GM19463 (cell line): ENCODE data around the gene RPN2.

Experiments
- ATAC-seq: cut with Tn5 transposase; IDR thresholded peaks from one replicate; pipeline ENCODE4 v1.9.1; 2021; ENCODE audit warnings: mild to moderate bottlenecking, moderate library complexity; ENCODE audit not compliant: unreplicated experiment

Gene RPN2

GRCh38 chr20:37261714-37262113 lies 82.6 kb downstream of the RPN2 start, which contains the start of gene GHRH:
Gene GHRH, minus strand, starts transcription at chr20:37261814. Its CDS starts 4,925 bp downstream, at chr20:37256889.
- ATAC-seq, result no peak

- ATAC-seq, result no peak
Measured at GRCh38 chr20:37262505-37262904, 83.4 kb downstream of the RPN2 start.

GRCh38 chr20:37263686-37264085 lies 84.6 kb downstream of the RPN2 start:
- ATAC-seq, result no peak

- ATAC-seq, result no peak
Measured at GRCh38 chr20:37265152-37265551, 86.0 kb downstream of the RPN2 start.

- no peak for ATAC-seq
Measured at GRCh38 chr20:37266940-37267666, 88.0 kb downstream of the RPN2 start.

DNA sequence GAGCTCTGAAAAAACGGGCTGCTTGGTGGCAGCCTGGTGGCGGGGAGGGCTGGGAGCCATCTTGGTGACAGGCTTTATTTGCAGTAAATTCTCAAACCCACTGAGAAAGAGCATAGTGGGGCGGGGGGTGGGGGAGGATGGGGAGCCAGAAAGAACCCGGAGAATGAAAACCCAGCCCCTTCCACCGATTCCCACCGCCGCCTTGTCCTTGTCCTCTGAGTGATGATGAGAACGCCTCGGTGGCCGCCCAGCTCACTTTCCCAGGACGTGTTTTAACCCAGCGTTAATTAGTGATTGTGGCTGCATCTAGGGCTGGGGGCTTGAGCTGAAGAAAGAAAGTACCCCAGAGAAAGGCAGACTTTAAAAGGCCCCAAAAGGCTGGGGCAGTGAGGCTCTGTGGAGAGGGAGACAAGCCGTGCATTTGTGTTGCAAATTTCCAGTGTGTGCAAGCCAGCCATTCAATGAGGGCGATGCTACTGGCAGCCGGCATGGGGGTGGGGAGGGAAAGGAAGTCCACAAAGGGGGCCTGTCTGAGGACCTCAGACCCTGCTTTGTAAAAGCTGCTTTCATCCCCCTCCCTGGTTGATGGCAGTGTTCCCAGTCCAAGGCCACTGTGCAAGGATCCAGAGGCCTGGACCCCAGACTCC lies 88.7 kb downstream of the RPN2 start:
- no peak for ATAC-seq

- ATAC-seq, result peak; percentile 66
Measured at GRCh38 chr20:37270576-37271420, 91.7 kb downstream of the RPN2 start.

- no peak for ATAC-seq
Measured at GRCh38 chr20:37271421-37271768, 92.3 kb downstream of the RPN2 start.

DNA sequence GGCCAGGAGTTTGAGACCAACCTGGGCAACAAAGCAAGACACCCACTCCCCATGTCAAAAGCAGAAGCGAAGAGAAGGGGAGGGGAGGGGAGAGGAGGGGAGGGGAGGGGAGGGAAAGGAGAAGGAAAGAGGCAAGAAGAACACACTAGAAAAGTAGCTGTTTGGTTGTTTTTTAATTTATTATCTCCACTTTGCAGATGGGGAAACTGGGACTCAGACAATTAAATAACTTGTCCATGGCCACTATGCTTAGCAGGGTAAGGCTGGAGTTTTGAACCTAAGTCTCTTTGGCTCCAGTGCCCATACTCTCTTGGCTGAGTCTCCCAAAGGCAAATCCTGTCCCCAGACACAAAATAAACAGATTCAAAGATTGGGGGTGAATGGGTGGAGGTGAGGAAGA lies 94.9 kb downstream of the RPN2 start:
- ATAC-seq, result no peak

GRCh38 chr20:37274851-37275524 lies 95.9 kb downstream of the RPN2 start:
- no peak for ATAC-seq

- no peak for ATAC-seq
Measured at GRCh38 chr20:37276494-37277252, 97.5 kb downstream of the RPN2 start.

GRCh38 chr20:37277253-37277593 lies 98.1 kb downstream of the RPN2 start:
- no peak for ATAC-seq

DNA sequence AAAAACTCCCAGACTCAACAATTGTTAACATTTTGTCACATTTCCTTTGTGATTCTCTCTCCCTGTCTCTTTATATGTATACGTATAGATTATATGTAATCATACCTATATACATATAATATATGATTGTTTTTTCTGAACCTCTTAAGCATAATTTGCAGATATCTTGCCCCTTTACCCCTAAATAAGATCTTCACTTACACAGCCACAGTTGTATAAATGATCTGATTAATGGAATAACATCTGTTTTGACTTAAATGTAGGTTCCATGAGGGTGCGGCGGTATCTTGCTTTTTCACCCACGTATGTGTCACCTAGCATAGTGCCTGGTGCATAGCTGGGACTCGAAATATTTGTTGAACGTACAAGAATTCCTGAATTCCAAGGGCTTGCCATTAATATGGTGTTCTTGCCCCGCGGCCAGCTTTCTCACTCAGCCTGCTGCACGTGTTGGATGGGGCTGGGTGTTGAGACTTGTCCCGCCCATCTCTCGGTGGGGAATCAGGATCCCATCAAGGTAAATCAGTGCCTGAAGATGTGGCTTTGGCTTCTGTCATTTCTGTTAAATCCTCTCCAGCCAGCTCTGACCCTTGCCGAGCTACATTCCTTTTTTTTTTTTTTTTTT lies 99.9 kb downstream of the RPN2 start:
- no peak for ATAC-seq

- no peak for ATAC-seq
Measured at GRCh38 chr20:37279820-37280219, 100.7 kb downstream of the RPN2 start.

DNA sequence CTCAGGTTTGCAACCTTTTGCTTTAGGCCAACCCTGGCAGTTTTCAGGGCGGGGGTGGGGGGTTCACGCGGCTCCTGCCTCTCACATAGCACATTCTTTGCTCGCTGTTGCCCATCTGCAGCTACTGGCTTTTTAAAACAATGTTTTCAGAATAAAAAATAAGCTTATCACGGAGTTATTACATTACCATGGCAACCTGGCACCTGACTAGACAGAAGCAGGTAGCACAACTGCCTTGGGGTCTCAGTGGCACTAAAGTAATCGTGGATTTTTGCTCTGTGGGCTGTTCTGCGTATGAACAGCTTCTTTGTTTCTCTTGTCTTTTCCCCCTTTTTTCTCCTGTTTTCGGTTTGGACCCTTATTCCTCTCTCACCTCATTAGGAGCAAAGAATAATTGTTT lies 101.3 kb downstream of the RPN2 start:
- no peak for ATAC-seq

GRCh38 chr20:37282556-37282955 lies 103.4 kb downstream of the RPN2 start:
- ATAC-seq, result no peak

DNA sequence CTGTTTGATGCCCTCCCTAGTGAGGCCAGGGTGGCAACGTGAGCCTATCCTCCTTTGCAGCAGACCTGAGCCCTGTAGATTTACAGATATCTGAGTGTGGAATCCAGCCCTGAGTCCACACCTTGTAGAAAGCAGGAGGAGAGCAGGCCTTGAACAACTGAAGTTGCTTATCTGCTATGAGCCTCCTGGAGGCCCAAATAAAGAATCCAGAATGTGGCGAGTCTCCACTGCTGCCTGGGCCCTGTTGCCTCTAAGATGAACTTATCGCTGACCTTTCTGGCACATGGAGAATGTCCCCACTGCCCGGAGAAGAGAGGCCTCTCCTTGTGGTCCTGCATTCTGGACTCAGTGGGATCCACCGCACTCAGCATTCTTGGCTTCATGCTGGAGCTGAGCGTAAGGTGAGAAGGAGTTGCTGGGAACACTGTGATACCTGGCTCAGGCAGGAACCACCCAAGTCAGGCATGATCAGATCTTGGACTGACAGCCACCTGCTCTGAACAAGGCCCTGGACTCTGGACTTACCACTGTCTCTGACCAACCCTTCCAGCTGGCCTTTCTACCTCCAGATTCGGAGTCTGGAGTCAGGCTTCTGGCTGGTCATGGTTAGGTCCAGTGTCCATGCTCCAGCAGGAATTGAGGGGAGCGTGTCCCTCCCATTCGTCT lies 104.5 kb downstream of the RPN2 start:
- no peak for ATAC-seq

DNA sequence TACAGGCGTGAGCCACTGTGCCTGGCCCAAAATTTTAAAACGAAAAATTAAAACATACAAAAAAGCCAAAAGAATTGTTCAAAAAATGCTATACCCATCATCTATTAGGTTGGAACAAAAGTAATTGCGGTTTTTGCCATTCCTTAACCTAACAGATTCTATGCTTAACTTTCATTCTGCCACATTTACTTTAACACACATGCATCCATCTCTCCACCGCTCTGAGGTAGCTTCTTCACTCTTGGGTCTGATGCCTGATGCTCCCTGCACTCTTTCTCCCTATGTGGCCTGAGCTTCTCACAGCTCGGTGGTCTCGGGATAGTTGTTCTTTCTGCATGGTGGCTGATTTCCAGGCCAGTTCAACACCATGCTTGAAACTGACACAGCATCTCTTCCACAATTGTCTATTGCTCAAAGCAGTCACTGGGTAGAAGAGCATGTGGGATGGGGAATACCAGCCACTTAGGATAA lies 105.6 kb downstream of the RPN2 start:
- ATAC-seq, result no peak

- ATAC-seq, result no peak
Measured at GRCh38 chr20:37285664-37286374, 106.7 kb downstream of the RPN2 start.
